ENCODE results near the gene CIRBP.

Gene CIRBP

GRCh38 chr19:1269065-1269477 lies at the start of gene CIRBP:
Gene CIRBP, plus strand, starts transcription at chr19:1269332. Its CDS starts 1,602 bp downstream, at chr19:1270934.
- peak; percentile 84 for DNase-seq

GRCh38 chr19:1219786-1220476 lies 49.2 kb upstream of the CIRBP start:
- DNase-seq = no peak

- DNase-seq = no peak
Observed at GRCh38 chr19:1220477-1220930, 48.6 kb upstream of the CIRBP start.

DNA sequence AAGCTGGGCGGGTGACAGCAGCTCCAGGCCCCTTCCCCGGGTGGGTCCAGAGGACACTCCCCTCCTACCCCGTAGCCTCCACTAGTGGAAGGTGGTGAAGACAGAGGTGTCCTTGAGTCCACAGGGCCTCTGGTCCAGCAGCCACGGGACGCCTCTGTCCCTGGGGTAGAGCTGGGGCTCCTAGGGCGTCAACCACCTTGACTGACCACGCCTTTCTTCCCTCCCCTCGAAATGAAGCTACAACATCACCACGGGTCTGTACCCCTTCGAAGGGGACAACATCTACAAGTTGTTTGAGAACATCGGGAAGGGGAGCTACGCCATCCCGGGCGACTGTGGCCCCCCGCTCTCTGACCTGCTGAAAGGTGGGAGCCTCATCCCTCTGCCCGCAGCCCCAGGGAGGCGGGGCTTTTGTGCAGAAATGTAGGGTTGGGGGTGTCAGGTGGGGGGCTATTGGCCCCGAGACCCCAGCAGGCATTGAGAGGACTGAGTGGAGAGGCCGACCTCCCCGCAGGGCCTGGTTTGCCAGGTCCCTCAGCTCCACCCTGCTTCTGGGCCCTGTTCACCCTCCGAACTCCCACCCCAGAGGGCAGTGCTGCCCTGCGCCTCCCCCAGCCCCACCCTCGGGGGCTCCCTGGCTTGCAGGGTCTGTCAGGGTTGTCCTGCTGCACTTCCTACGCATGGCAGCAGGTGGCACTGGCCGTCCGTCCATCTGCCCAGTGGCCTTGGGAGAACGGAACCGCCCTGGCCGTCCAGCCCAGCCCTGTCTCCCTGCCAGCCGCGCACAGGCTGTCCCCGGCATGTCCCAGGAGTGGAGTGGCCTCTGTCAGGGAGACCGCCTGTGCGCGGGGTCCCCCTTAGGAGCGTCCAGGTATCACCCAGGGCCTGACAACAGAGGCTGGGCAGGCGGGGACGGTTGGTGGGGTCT lies 47.9 kb upstream of the CIRBP start:
- no peak for DNase-seq

DNA sequence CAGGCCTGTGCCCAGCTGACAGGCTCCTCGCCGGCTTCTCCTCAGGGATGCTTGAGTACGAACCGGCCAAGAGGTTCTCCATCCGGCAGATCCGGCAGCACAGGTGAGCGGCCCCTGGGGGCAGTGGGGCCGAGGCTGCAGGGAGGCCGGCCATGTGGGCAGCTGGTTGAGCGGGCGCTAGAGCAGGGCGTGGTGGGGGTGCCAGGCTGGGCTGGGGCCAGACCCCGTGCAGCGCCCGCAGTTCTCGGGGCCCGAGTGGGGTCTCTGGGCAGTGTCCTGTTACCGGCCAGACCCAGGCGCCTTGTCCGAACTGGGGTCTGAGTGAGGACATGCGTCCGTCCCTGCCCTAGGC lies 47.3 kb upstream of the CIRBP start:
- no peak for DNase-seq

- no peak for DNase-seq
Observed at GRCh38 chr19:1222394-1222793, 46.7 kb upstream of the CIRBP start.

DNA sequence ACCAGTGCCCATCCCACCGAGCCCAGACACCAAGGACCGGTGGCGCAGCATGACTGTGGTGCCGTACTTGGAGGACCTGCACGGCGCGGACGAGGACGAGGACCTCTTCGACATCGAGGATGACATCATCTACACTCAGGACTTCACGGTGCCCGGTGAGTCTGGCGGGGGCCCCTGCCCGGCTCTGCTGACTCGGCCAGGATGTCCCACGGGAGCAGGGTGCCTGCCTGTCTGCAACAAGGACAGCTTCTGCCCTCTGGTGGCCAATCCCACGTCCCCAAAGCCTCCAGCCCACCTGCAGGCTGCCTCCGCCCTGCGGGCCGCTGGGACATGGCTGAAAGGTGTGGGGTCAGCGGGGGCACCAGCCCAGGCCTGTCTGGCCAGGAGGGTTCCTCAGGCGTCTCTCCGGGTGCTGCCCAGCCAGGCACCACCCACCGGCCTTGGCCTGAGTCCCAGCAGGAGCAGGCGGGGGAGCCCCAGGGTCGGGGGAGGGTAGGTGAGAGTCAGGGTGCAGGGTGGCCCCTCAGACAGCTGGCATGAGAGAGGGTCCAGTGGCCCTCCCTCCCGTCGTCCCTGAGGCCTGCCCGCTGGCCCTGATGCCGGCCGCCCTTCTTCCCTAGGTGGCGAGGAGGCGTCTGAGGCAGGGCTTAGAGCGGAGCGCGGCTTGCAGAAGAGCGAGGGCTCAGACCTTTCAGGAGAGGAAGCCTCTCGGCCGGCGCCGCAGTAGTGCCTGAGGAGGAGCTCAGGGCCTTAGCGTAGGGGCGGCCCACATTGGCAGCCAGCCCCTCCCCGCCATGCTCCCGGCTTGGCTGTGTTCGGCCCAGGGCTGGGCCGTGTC lies 45.9 kb upstream of the CIRBP start:
- no peak for DNase-seq

DNA sequence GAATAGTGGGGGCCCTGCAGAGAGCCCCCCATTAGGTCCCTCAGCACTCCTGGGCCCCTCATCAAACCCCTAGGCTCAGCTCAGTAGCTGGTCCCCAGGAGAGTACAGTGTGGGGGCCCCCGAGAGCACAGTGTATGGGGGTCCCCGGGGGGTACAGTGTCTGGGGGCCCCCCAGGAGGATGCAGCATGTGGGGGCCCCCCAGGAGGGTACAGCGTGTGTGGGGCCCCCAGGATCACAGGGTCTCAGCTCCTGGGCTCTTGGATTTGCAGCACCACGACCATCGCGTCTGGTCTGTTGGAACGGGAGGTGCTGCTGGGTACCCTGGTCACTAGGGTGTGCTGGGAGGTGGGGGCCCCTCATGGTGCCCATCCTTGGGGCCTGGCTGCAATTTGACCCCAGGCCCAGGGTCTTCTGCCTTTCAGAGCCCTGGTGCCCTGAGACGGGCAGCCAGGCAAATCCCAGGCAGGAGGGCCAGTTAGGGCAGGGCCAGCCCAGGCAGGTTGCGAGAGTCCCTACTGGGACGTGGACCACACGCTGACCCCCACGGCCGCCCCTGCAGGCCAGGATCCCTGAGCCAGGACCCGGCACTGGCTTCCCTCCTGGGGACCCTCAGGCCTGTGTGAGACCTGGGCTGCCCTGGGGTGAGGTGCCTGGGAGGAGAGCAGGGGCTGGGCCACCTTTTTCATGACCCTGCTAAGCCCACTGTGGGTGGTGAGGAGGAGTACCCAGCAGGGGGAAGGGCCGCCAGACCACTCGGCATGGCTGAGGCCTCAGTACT lies 44.9 kb upstream of the CIRBP start:
- DNase-seq = no peak

DNA sequence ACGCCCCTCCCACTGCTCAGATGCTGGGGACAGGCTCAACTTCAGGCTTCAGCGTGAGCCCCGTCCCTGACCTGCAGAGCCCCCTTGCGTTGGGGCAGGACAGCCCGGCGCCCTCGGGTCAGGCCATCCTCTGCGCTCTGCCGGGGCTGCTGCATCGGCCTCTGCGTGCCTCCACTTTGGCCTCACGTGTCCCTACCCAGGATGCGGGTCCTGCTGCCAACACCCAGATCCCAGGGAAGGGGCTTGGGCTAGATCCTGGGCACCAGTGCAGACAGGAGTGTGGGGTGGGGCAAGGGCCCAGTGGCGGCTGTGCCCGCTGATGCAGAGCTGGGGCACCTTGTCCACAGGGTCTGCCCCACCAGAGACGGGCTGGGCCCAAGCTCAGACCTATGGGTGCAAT lies 44.3 kb upstream of the CIRBP start:
- DNase-seq = no peak

- no peak for DNase-seq
Observed at GRCh38 chr19:1225440-1226226, 43.5 kb upstream of the CIRBP start.

DNA sequence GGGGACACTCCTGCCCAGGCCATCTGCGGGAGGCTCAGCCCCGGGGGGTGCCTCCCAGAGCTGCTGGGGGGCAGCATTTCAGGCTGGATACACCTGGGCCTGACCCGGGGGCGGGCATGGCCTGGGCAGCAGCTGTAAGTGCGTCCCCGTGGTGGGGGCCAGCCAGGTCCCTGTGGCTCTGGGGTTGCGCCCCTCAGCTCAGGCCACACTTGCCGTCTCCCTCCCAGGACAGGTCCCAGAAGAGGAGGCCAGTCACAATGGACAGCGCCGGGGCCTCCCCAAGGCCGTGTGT lies 43.0 kb upstream of the CIRBP start:
- DNase-seq = no peak

GRCh38 chr19:1226522-1227303 lies 42.4 kb upstream of the CIRBP start:
- no peak for DNase-seq

DNA sequence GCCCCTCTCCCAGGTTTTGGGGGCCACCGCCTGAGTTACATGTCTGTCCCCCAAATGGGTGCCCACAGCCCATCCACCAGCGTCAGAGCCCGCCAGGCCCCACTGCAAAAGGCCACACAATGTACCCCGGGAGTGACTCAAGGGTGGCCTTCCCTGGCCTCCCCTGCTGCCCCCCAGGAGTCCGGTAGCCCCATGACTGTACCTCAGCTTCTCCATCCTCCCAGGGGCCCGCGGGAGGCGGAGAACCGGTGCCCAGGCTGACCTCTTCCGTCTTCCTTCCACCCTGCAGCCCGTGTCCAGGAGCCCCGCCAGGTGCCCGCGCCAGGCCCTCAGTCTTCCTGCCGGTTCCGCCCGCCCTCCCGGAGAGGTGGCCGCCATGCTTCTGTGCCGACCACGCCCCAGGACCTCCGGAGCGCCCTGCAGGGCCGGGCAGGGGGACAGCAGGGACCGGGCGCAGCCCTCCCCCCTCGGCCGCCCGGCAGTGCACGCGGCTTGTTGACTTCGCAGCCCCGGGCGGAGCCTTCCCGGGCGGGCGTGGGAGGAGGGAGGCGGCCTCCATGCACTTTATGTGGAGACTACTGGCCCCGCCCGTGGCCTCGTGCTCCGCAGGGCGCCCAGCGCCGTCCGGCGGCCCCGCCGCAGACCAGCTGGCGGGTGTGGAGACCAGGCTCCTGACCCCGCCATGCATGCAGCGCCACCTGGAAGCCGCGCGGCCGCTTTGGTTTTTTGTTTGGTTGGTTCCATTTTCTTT lies 41.7 kb upstream of the CIRBP start:
- DNase-seq = no peak

- no peak for DNase-seq
Observed at GRCh38 chr19:1228161-1228957, 40.8 kb upstream of the CIRBP start.

DNA sequence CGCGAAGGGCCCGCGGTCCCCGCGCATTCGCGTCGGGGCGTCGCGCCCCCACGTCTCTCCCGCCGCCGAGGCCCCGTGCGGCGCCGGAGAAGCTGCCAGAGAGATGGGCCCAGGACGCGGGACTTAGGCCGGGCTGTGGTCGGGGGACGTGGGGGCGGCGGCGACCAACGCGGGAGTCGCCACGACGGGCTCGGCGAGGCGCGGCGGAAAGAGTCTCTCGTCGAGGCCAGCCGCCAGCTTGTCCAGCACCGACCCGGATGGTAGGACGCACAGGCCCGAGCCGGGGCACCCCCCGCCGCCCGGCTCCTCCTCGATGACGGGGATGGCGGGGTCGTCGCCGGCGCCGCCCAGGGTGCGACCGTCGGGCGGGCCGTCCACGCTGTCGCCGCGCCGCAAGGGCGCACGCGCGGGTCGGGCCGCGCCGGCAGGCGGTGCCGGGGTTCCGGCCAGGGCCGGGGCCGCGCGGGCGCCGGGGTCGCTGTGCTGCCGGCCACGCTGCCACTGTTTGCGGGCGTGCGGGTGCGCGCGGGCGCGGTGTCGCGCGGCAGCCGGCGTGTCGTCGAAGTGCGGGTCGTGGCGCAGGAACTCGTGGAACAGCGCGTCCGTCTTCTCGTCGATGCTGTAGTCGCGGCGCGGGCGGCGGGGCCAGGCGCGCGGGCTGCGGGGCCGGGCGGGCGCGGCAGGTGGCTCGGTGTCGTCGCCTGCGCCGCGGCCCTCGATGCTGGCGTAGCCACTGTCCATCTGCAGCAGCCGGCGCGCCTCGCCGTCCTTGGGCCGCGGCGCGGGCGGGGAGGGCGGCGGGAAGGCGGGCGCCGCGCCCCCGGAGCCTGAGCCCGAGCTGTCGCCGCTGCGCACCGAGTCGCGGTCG lies 39.8 kb upstream of the CIRBP start:
- no peak for DNase-seq

DNA sequence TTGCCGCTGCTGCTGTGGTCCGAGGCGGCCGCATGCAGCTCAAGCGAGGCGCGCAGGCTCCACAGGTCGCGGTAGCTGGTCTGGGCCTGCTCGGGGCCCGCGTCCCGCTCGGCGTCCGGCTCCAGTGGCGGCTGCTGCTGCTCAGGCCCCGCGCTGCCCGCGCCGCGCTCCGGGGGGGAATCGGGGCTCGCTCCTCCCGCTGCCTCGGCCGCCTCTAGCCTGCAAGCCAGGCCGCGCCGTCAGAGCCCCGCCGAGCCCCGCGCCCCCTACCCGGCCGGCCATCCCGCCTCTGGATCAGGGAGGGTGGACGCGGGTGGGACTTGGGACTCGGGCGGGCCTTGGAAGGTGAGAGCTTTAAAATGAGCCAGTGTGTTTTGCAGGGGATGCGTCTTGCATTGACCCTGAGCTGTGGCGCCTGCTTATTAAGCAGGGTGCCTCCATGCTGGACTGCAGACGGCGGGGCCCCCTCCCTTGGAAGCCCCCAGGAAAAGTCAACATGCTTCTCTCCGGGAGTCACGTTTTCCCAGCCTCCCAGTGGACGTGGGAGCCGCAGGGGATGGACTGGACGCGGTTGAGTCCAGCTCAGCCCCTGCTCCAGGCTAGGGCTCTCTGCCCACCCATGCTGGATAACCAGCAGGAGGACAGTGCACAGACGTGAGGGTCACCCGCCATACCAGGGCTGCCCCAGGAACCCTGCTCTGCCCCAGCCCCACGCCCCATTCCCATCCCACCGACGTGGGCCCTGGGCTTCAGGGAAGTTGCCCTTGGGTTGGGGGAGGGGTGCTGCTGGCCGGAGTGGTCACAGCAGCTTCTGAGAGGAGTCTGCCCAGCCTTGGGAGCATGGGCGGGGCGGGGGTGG lies 39.0 kb upstream of the CIRBP start:
- DNase-seq = no peak

- DNase-seq = no peak
Observed at GRCh38 chr19:1230783-1231489, 38.2 kb upstream of the CIRBP start.

Measured in NCI-H2029 treated with DMSO at 0.1 percent for 48 hours (cell line).